Dermis microvascular lymphatic vessel endothelial cell (primary cell): ENCODE results near the gene JAM2. TPM values are rescaled to one million over a fixed set of nuclear protein-coding genes. Genes with fewer than 3 reads are reported as not detected.

Source experiments
- total RNA-seq: library from RNA; depleted of rRNA; stranded (reverse); fragments of >200 nt; gene quantifications from 2 replicates; pipeline ENCODE4 v1.2.1, GENCODE V29; 2014

JAM2 gene
- total RNA-seq, 1 donor from 2014 or later: 0.51 TPM

Other genes starting within 250 kb of the JAM2 start
- 19.6 and 29.1 TPM in 2 replicates for gene MRPL39, start 31.8 kb upstream of the JAM2 start, total RNA-seq
- gene ATP5PF, start 95.6 kb downstream of the JAM2 start, total RNA-seq: 36.3 and 39.7 TPM in 2 replicates
- 27.7 and 29.3 TPM in 2 replicates for gene GABPA, start 95.7 kb downstream of the JAM2 start, total RNA-seq